Esophagus squamous epithelium (tissue), 5 donors: ENCODE results near the gene PGLYRP4. TPM values are rescaled to one million over a fixed set of nuclear protein-coding genes. Genes with fewer than 3 reads are reported as not detected.
A peak's percentile ranks its signal among the peaks of the same experiment; 100 is the strongest.

ENCODE experiments used
- DNase-seq: peaks from one replicate; lab custom pipeline; 2025; lab: John Stamatoyannopoulos, UW
- H3K27ac ChIP-seq, 4 donors: fragments of 200-600 bp; sonication (generic); one replicate each; pipeline ENCODE4 v1.5.1; 2016 to 2019; ENCODE audit warnings: mild to moderate bottlenecking in 1 of 4
- H3K27me3 ChIP-seq, 4 donors: fragments of 200-600 bp; sonication (generic); 1 replicate in 3 of 4; 2 replicates in 1 of 4; pipeline versions ENCODE4 v1.5.1 to v1.6.0; 2017 to 2021; ENCODE audit warnings: antibody characterized with exemption in 1 of 4
- H3K36me3 ChIP-seq, 3 donors: fragments of 200-600 bp; sonication (generic); one replicate each; pipeline ENCODE4 v1.5.1; 2016 to 2019
- H3K4me1 ChIP-seq, 3 donors: fragments of 200-600 bp; sonication (generic); one replicate each; pipeline ENCODE4 v1.5.1; 2017 to 2019
- H3K4me3 ChIP-seq, 4 donors: fragments of 200-600 bp; sonication (generic); 1 replicate in 3 of 4; 2 replicates in 1 of 4; pipeline ENCODE4 v1.5.1; 2016 to 2019; ENCODE audit warnings: mild to moderate bottlenecking in 2 of 4, moderate library complexity in 1 of 4
- H3K9me3 ChIP-seq, 3 donors: fragments of 200-600 bp; sonication (generic); one replicate each; pipeline ENCODE4 v1.5.1; 2016 to 2019
- CTCF ChIP-seq, 6 experiments: fragments of 450-650 bp in 4 of 6; fragments of 200-600 bp in 2 of 6; sonication (generic) in 2 of 6; IDR thresholded peaks; one replicate each; pipeline ENCODE4 v1.5.1; 2016 to 2019; ENCODE audit warnings: antibody characterized with exemption in 6 of 6, mild to moderate bottlenecking in 4 of 6, moderate library complexity in 4 of 6
- POLR2A ChIP-seq, 4 donors: fragments of 450-650 bp; IDR thresholded peaks; one replicate each; pipeline ENCODE4 v1.6.1; 2017; ENCODE audit warnings: antibody characterized with exemption in 4 of 4, mild to moderate bottlenecking in 4 of 4, moderate library complexity in 3 of 4
- WGBS, 2 donors: methylation state at CpG; one replicate each; pipeline ENCODE4 v1.1.5; 2018; 5-methylcytosine and 5-hydroxymethylcytosine counted together
- intact Hi-C: fragments of 100-400 bp; cut with DNase I; formaldehyde crosslinking; loops from one replicate; pipeline ENCODE4 v1.15.0; 2022
- total RNA-seq, 4 donors: library from RNA; depleted of rRNA; stranded (reverse); fragments of >200 nt; gene quantifications; one replicate each; pipeline ENCODE4 v1.1.0, GENCODE V29; 2016
- donor health status: DM: yes; HTN: yes; CAD: no.

PGLYRP4 gene
- total RNA-seq, 4 donors from 2014 or later = 4.2 to 15.1 (median 6.9) TPM

GRCh38 chr1:153387785-153388184, 39.1 kb upstream of the PGLYRP4 start:
- intact Hi-C loops = no loop called here
- no peak for DNase-seq
- H3K27ac ChIP-seq = peak overlapping the region; percentile 65 to 90 (median 88)
- peaks cover 0 to 6% (median 0%) of the 10 kb centered on the region in 4 donors for H3K27me3 ChIP-seq
- H3K9me3 ChIP-seq = peaks cover 0 to 2% (median 0%) of the 10 kb centered on the region in 3 donors
- H3K4me3 ChIP-seq = no peak overlapping the region
- H3K4me1 ChIP-seq = peaks cover 18 to 83% (median 29%) of the 10 kb centered on the region in 3 donors
- WGBS, 2 donors = 65 to 76% methylated on average over 4 of the region's 4 CpGs
- no peaks in the 10 kb centered on the region for H3K36me3 ChIP-seq
- no peak for TF ChIP-seq CTCF (IDR thresholded peaks at IDR 0.05)
- TF ChIP-seq POLR2A (IDR thresholded peaks at IDR 0.05) = no peak

- Histone ChIP-seq H3K27ac (peak overlapping the region; percentile 65 to 90 (median 88)), H3K36me3 (no peaks in the 10 kb centered on the region), H3K4me3 (no peak overlapping the region), H3K4me1 (peaks cover 18 to 76% (median 29%) of the 10 kb centered on the region in 3 donors), H3K27me3 (peaks cover 0 to 6% (median 0%) of the 10 kb centered on the region in 4 donors), H3K9me3 (peaks cover 0 to 8% (median 0%) of the 10 kb centered on the region in 3 donors)
- TF ChIP-seq CTCF (IDR thresholded peaks at IDR 0.05) (no peak), POLR2A (IDR thresholded peaks at IDR 0.05) (no peak)
- DNase-seq = no peak
- 85 to 91% methylated on average over 4 of the region's 4 CpGs for WGBS, 2 donors
- intact Hi-C loops = no loop called here
These were observed 38.4 kb upstream of the PGLYRP4 start for GRCh38 chr1:153387001-153387400.

GRCh38 chr1:153386500-153386901, 37.9 kb upstream of the PGLYRP4 start:
- Histone ChIP-seq H3K27ac (peak overlapping the region; percentile 65 to 90 (median 88)), H3K27me3 (peaks cover 0 to 6% (median 0%) of the 10 kb centered on the region in 4 donors), H3K36me3 (no peaks in the 10 kb centered on the region), H3K9me3 (peaks cover 0 to 8% (median 0%) of the 10 kb centered on the region in 3 donors), H3K4me1 (peaks cover 18 to 71% (median 26%) of the 10 kb centered on the region in 3 donors), H3K4me3 (no peak overlapping the region)
- TF ChIP-seq CTCF (IDR thresholded peaks at IDR 0.05) = no peak
- TF ChIP-seq POLR2A (IDR thresholded peaks at IDR 0.05) = no peak
- WGBS, 2 donors = 17 to 23% methylated on average over 4 to 5 of the region's 5 CpGs
- intact Hi-C loops = no loop called here
- no peak for DNase-seq

- peaks cover 0 to 18% (median 0%) of the 10 kb centered on the region in 3 donors for H3K9me3 ChIP-seq
- DNase-seq = no peak
- intact Hi-C loops = no loop called here
- peak overlapping the region; percentile 65 to 90 (median 82) for H3K27ac ChIP-seq
- TF ChIP-seq CTCF (IDR thresholded peaks at IDR 0.05) (no peak), POLR2A (IDR thresholded peaks at IDR 0.05) (no peak)
- H3K36me3 ChIP-seq = no peaks in the 10 kb centered on the region
- H3K27me3 ChIP-seq = no peaks in the 10 kb centered on the region
- H3K4me1 ChIP-seq = peaks cover 18 to 56% (median 21%) of the 10 kb centered on the region in 3 donors
- 32 to 48% methylated on average over 3 to 4 of the region's 4 CpGs for WGBS, 2 donors
- no peak overlapping the region for H3K4me3 ChIP-seq
These were observed 36.4 kb upstream of the PGLYRP4 start for GRCh38 chr1:153384958-153385580.

GRCh38 chr1:153380711-153381110, 32.1 kb upstream of the PGLYRP4 start:
- 95 to 96% methylated on average over 13 to 20 of the region's 23 CpGs for WGBS, 2 donors
- peaks cover 13 to 62% (median 22%) of the 10 kb centered on the region in 3 donors for H3K4me1 ChIP-seq
- no peak for TF ChIP-seq POLR2A (IDR thresholded peaks at IDR 0.05)
- TF ChIP-seq CTCF (IDR thresholded peaks at IDR 0.05) = no peak
- H3K27ac ChIP-seq = no peak overlapping the region
- H3K36me3 ChIP-seq = no peaks in the 10 kb centered on the region
- peaks cover 0 to under 1% (median 0%) of the 10 kb centered on the region in 4 donors for H3K27me3 ChIP-seq
- no peak overlapping the region for H3K4me3 ChIP-seq
- DNase-seq = no peak
- H3K9me3 ChIP-seq = peaks cover 0 to 18% (median 0%) of the 10 kb centered on the region in 3 donors
- intact Hi-C loops = no loop called here
